ENCODE data around the gene GYS2.

GYS2 gene

DNA sequence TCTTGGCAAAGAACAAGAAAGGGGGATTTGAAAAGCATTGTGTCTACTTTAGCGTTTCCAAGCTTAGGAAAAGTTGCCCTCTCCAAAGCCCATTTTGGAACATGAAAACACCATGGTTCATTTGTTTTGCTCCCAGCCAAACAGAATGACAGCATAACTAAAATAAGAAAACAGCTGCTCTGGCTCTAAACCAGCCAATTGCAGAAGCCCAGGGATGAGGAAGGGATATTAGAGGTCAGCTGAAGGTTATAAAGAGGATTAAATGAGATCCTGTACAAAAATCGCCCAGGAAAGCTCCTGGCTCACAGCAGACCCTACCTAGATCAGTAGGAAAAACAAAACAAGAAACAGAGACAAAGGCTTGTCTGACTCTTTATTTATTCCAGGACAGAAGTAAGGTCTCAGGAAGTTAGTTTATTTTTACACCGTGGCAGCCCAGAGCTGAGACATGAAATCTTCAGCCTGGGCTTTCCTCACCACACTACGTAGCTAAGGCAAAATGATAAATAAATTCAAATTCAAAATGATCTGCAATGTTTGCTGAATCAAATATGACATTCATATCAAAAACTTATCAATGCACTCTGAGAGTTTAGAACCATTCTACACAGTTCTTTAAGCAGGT, 52.7 kb downstream of the GYS2 start:
- no peak for DNase-seq

DNA sequence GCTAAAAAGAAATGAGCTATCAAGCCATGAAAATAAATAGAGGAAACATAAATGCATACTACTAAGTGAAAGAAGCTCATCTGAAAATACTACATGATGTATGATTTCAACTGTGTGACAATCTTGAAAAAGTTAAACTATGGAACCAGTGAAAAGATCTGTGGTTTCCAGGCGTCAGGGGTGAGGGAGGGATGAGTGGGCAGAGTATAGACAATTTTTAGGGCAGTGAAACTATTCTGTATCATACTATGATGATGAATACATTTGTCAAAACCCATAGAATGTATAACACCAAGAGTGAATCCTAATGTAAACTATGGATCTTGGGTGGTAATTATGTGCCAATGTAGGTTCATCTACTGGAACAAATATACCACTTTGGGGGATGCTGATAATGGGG, 57.2 kb downstream of the GYS2 start:
- DNase-seq: no peak

DNA sequence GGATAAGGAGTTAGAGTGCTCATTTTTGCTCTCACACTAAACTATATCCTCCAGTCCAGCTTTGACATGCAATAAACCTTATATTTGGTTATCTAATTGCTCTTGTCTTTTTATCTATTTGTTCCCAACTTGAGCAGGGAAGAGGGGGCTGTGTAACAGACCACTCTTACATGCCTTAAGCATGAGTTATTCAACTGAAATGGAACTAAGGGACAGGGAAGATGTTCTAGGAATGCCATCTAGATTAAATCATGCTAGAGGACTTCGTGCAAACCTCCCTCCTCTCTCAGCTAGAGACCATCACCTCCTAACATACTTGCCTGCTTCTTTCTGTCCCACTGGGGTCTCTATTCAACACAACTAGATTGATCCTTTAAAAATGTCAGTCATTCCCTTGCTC, 57.9 kb downstream of the GYS2 start:
- no peak for DNase-seq

DNA sequence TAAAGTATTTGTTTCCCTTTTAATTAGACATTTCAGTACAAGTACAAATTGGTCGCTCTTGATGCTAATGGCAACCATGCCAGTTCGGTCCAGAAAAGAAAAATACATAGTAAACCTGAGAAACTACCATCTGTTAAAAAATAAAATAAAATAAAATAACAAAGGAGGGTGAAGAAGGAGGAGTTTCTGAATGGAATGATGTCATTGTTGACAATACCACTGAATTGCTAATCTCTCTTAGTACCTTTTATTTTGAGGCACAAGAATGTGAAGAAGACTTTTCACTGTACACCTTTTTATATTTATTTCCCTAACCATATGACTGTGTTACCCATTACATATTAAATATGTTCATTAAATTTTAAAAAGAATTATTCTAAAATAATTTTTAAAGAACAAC, 59.1 kb downstream of the GYS2 start:
- DNase-seq: no peak

DNA sequence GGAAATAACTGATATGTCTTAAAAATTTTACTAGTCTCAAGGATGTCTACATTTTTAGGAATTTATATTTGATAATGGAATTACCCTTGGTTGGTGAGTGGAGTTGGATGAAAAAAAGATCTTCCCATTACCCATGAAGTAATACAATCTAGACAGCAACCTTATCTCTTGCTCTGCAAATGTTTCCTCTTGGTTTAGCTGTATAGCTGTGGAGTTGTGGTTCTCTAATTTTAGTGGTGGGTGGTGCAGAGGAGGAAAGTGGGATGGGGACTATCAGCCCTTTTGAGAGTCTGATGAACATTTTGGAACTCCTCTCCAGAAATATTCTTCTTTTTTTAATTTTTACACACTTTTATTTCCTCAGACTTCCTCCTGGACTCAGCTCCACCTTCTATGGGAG, 61.5 kb downstream of the GYS2 start:
- no peak for DNase-seq

DNA sequence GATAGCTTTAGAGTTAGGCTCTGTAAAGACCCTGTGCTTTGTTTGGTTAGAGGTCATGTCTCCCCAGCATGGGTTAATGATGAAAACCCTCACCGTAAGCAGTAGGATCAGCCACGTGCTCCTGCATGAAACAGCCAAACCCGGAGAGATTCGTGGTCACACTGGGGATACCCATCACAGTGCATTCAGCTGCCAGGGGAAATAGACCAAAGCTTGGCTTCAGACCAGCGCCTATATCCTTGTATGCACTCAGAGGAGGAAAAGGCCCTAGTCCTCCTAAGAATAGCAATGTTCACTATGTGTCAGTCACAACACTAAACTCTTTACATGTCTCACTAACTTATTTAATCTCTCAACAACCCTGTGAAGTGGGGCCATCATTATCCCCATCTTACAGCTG, 62.2 kb downstream of the GYS2 start:
- DNase-seq: no peak

DNA sequence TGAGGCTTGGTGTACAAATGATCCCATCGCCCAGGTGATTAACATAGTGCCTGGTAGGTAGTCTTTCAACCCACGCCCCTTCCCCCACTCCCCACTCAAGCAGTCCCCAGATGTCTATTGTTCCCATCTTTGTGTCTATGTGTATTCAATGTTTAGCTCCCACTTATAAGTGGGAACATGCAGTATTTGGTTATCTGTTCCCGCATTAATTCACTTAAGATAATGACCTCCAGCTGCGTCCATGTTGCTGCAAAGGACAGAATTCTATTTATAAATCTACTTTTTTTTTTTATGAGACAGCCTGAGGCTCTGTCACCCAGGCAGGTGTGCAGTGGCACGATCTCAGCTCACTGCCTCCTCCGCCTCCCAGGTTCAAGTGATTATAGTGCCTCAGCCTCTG, 62.9 kb downstream of the GYS2 start:
- DNase-seq: no peak

DNA sequence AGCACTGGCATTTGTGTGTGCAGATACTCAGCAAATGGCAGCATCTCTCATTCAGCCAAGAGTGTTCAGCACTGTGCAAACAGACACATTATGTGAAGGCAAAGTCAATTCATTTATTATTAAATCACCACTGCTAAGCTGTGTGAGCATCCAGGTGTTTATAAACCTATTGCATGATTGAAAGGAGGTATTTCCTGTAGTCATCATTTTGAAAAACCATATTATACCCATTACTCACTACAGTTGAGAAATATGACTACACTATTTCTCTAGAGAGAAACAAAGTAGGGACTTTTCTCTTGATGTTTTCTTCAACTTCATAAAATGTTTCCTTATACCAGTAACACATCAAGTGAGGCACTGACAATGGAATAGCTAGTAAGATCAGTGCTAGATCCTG, 64.8 kb downstream of the GYS2 start:
- DNase-seq: no peak

DNA sequence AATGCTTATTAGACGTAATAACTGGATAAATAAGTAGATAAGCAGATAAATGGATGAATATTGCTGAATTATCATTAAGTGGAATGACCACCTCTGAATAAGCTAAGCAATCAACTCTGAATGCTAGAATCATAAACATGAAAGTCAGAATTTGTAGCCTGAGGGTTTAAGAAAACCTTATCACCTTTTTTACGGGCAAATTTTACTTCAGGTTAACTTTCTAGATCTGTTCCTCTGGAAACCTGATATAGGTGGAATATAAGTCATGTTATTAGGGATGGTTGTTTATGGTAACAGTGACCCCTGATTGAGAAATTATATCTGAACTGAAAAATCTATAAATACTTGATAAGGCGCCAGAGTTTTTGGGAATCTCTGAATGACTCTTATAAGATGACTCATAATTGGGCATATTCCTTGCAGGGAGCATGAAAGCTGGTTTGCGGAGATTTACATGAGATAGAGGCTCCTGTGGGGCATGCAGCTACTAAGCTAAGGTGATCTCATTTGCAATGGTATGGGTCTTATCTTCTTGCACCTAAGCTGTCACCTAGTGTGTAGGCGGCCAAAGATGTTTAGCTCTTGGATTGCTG, 66.5 kb downstream of the GYS2 start:
- DNase-seq: no peak

DNA sequence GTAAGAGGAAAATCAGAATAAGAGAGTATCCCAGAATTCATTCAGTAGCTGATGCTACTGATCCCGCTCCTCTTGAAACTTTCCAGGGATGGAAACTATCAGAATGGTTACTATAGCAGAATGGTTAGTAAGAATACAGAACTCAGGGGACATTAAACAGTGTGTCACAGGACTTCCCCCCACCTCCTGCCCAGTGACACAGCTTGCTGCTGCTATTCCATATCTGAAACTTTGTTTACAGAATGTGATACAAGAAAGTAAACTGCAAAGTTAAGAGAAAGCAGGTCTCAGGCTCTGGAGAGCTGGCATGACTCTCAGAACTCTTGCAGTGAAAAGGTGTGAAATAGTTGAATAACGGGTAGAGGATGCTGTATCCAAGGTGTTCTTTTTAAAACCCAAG, 75.2 kb downstream of the GYS2 start:
- no peak for DNase-seq

DNA sequence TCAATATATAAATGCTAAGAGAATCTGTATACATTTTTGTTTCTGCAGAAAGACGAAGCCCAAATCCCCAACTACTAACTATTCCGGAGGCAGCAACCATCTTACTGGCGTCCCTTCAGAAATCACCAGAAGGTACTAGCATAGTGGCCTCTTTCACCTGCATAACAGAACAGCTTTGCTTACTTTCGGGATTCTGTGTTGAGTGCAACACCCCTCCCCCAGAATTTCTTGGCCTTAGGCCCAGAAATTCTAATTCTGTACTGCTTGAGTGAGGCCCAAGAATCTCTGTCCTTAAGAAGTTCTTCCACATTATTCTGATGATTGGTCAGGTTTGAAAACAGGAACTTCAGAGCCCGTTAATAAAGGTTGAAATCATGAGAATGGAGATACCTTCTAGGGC, 75.7 kb downstream of the GYS2 start:
- DNase-seq: no peak

DNA sequence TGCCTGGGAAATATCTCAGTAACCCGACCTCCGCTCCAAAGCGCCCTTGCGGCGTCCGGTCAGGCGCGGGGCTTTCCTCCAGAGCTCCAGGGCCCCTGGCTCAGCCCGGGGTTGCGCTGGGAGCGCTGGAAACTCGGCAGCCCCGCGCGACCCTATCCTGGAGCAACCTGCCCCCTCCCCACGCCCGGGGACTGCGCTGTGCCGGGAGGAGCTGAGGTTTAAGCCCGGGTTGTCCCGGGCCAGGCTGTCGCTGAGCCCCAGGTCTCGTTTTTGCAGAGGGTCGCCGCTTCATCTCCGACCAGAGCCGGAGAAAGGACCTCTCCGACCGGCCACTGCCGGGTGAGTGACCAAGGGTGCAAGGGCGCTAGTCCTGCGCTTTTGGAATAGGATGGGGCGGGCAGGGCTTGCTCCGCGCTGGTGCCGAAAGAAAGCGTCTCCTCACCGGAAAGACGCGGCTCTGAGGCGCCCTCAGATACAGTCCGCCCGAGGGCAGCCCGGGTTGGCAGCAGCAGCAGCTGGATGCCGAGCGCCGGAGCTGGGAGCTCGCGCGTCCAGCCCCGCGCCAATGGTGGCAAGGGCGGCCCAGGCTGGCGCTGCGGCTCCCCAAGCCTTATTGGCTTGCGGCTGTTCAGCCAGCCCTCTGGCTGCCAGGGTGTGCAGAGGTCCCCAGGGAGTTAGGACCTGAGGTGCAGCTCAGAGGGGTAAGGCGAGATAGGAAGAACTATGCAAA, 77.0 kb downstream of the GYS2 start:
- DNase-seq: peak; percentile 55

DNA sequence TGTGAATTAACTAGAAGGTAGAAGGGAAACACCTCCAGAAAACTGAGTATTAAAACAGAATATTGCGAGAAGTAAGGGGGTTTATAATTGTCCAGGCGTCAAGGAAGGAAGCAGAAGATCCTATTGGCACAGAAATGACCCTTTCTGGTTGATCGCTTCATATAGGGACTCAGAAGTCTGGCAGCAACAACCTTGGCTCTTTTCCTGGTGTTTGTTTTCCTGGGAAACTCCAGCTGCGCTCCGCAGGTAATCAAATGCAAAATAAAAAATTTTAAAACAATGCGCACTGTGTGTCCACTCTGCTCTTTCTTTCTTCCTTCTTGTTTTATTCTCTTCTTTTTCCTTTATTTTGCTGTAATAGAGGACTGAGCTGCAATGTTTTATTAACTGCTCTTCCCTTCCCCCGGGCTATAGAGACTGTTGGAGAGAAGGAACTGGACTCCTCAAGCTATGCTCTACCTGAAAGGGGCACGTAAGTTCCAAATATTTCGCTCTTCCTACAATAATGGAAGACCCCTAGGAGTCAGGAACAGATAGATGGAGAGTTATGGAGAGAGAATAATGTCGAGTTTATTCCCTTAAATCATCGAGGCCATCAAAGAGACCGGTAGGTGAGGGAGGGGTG, 77.8 kb downstream of the GYS2 start:
- DNase-seq: no peak

DNA sequence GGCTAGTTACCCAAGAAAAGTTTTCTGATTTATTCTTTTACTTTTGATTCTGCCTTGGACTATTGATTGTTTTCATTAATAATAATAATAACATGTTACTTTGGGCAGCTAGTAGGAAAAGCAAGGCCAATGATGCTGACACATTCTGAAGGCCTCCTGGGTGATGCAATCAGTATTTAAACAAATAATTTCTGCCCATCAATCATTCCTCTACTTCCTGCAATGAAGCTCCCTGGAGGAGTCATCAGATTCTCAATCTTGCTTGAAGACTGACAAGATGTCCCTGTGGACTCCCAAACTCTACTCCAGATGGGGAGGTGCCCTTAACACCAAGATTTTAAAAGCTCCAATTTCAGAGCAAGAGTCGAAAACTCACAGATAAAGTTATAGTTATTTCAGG, 78.6 kb downstream of the GYS2 start, which contains the start of gene SPX:
Gene SPX, plus strand, starts transcription at position 244 of the 400 bp plus-strand sequence. CDS start 177 bp downstream, outside the sequence.
- no peak for DNase-seq

DNA sequence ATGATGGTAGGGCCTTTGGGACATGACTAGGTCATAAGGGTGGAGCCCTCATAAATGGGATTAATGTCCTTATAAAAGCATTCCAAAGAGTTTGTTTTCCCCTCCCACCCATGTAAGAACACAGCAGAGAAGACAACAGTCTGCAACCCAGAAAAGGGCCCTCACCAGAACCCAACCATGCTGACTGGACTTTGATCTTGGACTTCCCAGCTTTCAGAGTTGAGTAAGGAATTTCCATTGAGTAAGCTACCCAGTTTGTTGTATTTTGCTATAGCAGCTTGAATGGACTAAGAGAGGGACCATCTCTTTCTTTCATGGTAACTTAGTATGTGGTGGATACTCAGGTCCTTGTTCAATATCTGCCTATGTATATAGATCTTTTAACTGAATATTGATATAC, 81.5 kb downstream of the GYS2 start:
- DNase-seq: no peak

DNA sequence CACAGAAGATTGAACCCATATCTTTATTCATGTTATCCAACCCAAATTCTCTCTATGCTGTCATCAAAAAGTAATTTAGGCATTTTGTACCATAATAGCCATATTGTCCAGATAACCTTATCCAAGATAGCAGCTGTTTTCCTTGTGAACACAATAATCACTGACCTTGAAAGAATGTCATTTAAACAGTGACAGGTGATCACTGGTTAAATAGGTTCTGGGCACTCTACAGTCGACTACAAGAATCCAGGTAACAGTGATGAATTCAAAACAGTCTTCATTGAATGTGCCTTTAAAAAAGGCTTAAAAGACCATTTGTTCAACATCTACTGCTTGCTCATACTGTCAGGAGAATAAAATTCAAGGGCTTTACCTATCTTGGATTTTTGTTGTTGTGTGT, 83.1 kb downstream of the GYS2 start:
- no peak for DNase-seq

DNA sequence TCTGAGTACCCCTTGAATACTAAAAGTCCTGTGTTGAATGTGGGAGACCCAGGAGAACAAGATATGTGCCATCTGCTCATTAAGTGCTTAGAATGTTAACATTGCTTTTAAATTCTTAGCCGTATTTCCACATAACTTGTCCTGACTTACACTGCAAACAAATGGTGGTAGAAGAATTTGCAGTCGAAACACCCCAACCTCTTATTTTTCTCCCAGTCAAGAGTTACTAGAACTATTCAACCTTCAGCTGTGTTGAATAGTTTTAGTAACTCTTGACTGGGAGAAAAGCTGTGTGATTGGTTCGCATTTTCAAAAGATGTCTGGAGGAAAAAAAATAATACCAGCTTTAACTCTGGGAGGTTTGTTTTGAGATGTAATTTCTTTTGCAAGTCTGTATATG, 86.2 kb downstream of the GYS2 start:
- no peak for DNase-seq

DNA sequence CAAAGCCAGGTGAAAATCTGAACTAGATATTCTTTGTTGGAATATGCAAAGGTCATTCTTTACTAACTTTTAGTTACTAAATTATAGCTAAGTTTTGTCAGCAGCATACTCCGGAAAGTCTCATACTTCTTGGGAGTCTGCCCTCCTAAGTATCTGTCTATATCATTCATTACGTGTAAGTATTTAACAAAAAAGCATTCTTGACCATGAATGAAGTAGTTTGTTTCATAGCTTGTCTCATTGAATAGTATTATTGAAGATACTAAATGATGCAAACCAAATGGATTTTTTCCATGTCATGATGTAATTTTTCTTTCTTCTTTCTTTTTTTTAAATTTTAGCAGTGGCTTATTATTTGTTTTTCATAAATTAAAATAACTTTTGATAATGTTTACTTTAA, 88.4 kb downstream of the GYS2 start:
- no peak for DNase-seq

DNA sequence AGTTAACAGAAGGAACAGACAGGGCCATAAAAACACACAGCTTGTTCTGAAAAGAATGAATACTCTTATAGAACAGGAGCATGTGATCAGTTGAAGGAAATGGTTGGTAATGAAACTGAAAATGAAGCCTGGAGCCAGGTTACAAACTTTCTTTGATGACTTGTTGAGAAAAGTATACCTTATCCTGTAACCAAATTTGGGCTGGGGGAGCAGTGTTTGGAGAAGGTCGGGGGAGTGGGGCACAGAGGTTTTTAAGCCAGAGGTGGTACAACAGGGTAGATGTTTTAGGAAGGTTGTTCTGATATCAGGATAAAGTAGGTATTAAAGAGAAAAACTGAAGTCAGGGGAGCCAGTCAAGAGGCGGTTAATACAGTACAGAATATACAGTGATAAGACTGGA, 94.9 kb downstream of the GYS2 start:
- DNase-seq: peak; percentile 49

DNA sequence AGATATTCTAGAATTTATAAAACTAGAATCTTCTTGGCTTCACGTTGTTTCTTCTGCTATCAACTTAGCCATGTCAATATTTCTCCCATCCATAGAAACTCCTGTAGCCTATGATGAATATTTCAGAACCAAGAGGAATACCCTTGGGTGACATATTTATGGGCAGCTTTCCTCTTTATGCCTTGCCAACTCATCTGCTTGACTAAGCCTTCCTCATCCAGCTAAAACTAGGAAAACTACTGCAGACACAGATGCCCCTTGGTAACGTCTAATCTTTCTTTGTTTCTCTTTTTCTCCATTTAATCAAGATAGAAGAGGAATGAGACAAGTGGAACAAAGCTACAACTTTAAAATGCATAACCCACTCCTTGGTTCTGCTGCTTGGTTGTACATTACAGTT, 96.8 kb downstream of the GYS2 start:
- DNase-seq: no peak

DNA sequence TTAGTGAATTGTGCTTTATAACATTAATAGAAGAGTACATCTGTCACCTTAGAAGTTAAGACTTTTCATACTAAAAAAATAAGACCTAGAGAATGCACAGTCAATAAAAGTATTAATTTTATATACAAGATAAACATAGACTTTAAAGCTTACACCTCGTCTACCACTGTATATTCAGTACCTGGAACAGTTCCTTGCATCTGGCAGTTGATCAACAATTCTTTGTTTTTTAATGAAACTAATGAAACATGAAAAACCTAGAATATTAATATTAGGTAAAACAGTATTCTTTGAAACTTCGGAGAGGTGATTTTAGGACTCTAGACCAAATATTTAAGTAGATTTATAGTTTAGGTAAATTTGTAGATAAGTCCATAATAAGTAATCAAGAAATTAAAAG, 98.8 kb downstream of the GYS2 start:
- no peak for DNase-seq

DNA sequence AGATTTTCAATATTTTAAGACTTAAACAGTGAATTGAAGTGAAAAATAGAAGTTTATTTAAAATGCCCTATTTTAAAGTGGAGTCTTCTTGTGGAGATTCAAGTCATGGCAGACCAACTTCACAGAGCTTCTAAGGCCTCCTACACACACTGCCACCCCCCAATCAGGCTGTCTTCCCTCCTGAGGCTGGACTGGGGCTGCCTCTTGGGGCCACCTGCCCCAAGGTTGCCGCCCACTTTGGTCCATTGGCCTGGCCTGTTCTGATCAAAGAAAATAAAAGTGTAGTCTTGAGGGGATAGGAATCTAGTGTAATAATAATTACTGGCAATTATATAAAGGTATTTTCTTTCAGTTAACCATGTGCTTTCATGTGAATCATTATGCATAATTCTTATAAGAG, 101.8 kb downstream of the GYS2 start:
- DNase-seq: no peak

DNA sequence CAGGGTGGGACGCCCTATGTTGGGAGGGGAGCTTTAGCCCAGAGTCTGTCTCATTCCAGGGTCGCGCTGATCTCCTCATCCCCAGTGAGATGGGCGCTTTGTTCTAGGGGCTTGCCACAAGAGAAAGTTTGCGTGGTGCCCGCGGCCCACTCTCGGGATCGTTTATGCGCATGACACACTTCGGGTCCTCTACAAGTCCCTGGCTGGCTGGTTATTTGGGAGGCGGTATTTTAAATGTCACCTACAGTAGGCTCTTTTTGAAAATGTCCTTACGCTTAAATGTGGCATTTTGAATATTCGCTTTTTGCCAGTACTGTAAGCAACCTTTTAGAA, 102.5 kb downstream of the GYS2 start:
- DNase-seq: peak; percentile 43

Data from CD4-positive, alpha-beta T cell treated with Interleukin-17A for 1 hour (primary cell).